Panc1 (cell line): ENCODE measurements around the gene CAMK1D.
"Not testable (repeated sequence)": the region's sequence is repeated elsewhere in the genome, so short reads cannot be mapped to it uniquely, and the experiment has no call there.

Experiments used
- SIN3A ChIP-seq: IDR thresholded peaks from 2 replicates; pipeline ENCODE4 v1.6.1; 2012; ENCODE audit warnings: low read depth, mild to moderate bottlenecking, low read length, moderate library complexity, borderline replicate concordance; ENCODE audit not compliant: insufficient read depth
- TF ChIP-seq, protein P1 (sequence below): fragments of 450-650 bp; IDR thresholded peaks from 2 replicates; pipeline ENCODE4 v1.5.1; 2017; ENCODE audit warnings: mild to moderate bottlenecking

DNA sequence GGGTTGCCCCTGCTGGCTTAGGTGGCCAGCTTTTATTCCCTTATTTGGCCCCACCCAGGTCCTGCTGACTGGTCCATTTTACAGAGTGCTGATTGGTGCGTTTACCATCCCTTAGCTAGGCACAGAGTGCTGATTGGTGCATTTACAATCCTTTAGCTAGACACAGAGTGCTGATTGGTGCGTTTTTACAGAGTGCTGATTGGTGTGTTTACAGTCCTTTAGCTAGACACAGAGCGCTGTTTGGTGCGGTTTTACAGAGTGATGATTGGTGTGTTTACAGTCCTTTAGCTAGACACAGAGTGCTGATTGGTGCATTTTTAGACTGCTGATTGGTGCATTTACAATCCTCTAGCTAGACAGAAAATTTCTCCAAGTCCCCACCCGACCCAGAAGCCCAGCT, 39.6 kb upstream of the CAMK1D start:
- TF ChIP-seq, protein P1, sequence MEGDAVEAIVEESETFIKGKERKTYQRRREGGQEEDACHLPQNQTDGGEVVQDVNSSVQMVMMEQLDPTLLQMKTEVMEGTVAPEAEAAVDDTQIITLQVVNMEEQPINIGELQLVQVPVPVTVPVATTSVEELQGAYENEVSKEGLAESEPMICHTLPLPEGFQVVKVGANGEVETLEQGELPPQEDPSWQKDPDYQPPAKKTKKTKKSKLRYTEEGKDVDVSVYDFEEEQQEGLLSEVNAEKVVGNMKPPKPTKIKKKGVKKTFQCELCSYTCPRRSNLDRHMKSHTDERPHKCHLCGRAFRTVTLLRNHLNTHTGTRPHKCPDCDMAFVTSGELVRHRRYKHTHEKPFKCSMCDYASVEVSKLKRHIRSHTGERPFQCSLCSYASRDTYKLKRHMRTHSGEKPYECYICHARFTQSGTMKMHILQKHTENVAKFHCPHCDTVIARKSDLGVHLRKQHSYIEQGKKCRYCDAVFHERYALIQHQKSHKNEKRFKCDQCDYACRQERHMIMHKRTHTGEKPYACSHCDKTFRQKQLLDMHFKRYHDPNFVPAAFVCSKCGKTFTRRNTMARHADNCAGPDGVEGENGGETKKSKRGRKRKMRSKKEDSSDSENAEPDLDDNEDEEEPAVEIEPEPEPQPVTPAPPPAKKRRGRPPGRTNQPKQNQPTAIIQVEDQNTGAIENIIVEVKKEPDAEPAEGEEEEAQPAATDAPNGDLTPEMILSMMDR = not testable (repeated sequence)
- TF ChIP-seq SIN3A = not testable (repeated sequence)
